ENCODE data around the gene HSP90AB1. TPM values are rescaled to one million over a fixed set of nuclear protein-coding genes. Genes with fewer than 3 reads are reported as not detected.

Gene HSP90AB1
- total and polyA plus RNA-seq, 9 of the 15 experiments (the other 6 are each of a cell fraction or from before 2014, with no cell fraction given) = 1,780 to 3,358 (median 2,262) TPM

GRCh38 chr6:44257025-44257752, 10.3 kb downstream of the HSP90AB1 start, which contains the start of gene SLC35B2 (continued):
- peak; percentile 74; the same call in 1 of the 2 replicates for TF ChIP-seq TFAP4 (CRISPR knock-in tag; IDR thresholded peaks at IDR 0.05; ENCODE audit: borderline replicate concordance)
- 0 out of 2 replicates have a peak, but pooled peaks have one; percentile 74 for TF ChIP-seq ZC3H11A (IDR thresholded peaks at IDR 0.05; ENCODE audit: low read depth, low read length)
- TF ChIP-seq ETS1 (conservative IDR thresholded peaks at IDR 0.05; ENCODE audit: control insufficient read depth, low read depth, low read length) = peak; percentile 29; the same call in 1 of the 2 replicates
- TF ChIP-seq ZKSCAN3 (CRISPR knock-in tag; IDR thresholded peaks at IDR 0.05) = no peak
- peak in 1 of 2 experiments; percentile 91; a peak in 3 of 4 replicates for TF ChIP-seq TEAD1 (CRISPR knock-in tag; IDR thresholded peaks at IDR 0.05)
- TF ChIP-seq TEAD2 (tag; IDR thresholded peaks at IDR 0.05) = no peak
- peak; percentile 41; the same call in 1 of the 2 replicates for TF ChIP-seq SMC3 (conservative IDR thresholded peaks at IDR 0.05; ENCODE audit: insufficient read depth, low read depth, low read length)
- TF ChIP-seq, protein P1, sequence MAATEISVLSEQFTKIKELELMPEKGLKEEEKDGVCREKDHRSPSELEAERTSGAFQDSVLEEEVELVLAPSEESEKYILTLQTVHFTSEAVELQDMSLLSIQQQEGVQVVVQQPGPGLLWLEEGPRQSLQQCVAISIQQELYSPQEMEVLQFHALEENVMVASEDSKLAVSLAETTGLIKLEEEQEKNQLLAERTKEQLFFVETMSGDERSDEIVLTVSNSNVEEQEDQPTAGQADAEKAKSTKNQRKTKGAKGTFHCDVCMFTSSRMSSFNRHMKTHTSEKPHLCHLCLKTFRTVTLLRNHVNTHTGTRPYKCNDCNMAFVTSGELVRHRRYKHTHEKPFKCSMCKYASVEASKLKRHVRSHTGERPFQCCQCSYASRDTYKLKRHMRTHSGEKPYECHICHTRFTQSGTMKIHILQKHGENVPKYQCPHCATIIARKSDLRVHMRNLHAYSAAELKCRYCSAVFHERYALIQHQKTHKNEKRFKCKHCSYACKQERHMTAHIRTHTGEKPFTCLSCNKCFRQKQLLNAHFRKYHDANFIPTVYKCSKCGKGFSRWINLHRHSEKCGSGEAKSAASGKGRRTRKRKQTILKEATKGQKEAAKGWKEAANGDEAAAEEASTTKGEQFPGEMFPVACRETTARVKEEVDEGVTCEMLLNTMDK (IDR thresholded peaks at IDR 0.05; ENCODE audit: borderline replicate concordance, insufficient read depth, low read depth, low read length, poor library complexity, severe bottlenecking) = peak; percentile 99
- TF ChIP-seq, protein P2, sequence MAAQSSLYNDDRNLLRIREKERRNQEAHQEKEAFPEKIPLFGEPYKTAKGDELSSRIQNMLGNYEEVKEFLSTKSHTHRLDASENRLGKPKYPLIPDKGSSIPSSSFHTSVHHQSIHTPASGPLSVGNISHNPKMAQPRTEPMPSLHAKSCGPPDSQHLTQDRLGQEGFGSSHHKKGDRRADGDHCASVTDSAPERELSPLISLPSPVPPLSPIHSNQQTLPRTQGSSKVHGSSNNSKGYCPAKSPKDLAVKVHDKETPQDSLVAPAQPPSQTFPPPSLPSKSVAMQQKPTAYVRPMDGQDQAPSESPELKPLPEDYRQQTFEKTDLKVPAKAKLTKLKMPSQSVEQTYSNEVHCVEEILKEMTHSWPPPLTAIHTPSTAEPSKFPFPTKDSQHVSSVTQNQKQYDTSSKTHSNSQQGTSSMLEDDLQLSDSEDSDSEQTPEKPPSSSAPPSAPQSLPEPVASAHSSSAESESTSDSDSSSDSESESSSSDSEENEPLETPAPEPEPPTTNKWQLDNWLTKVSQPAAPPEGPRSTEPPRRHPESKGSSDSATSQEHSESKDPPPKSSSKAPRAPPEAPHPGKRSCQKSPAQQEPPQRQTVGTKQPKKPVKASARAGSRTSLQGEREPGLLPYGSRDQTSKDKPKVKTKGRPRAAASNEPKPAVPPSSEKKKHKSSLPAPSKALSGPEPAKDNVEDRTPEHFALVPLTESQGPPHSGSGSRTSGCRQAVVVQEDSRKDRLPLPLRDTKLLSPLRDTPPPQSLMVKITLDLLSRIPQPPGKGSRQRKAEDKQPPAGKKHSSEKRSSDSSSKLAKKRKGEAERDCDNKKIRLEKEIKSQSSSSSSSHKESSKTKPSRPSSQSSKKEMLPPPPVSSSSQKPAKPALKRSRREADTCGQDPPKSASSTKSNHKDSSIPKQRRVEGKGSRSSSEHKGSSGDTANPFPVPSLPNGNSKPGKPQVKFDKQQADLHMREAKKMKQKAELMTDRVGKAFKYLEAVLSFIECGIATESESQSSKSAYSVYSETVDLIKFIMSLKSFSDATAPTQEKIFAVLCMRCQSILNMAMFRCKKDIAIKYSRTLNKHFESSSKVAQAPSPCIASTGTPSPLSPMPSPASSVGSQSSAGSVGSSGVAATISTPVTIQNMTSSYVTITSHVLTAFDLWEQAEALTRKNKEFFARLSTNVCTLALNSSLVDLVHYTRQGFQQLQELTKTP (IDR thresholded peaks at IDR 0.05; ENCODE audit: low read depth in 1 of 2, partially characterized antibody in 2 of 2) = no peak
- TF ChIP-seq ZNF584 (CRISPR knock-in tag; IDR thresholded peaks at IDR 0.05; ENCODE audit: low read depth) = no peak
- TF ChIP-seq NRF1 (conservative IDR thresholded peaks at IDR 0.05 in 1 of 2, IDR thresholded peaks at IDR 0.05 in 1 of 2) = peak; percentile 87 to 89
- peak; percentile 70; the same call in 1 of the 2 replicates for TF ChIP-seq KLF13 (tag; IDR thresholded peaks at IDR 0.05; ENCODE audit: borderline replicate concordance, low read depth)
- no peak for TF ChIP-seq SRSF7 (optimal IDR thresholded peaks at IDR 0.05; ENCODE audit: low read depth, low read length)
- TF ChIP-seq GTF2E2 (tag; IDR thresholded peaks at IDR 0.05) = peak; percentile 82; the same call in 1 of the 2 replicates
- TF ChIP-seq TFE3 (CRISPR knock-in tag; IDR thresholded peaks at IDR 0.05) = peak; percentile 98

Measured in K562 (cell line).